Measurements from ENCODE around the gene PTDSS2.

PTDSS2 gene

GRCh38 chr11:494761-495536 is 44.9 kb downstream of the PTDSS2 start:
- Histone ChIP-seq H3K9ac (no peak overlapping the region), H3K4me3 (no peak overlapping the region), H3K9me3 (no peaks in the 10 kb centered on the region), H4K20me1 (peaks cover 48% of the 10 kb centered on the region; the same call in 1 of the 2 replicates), H3K4me2 (no peak overlapping the region), H3K27me3 (no peaks in the 10 kb centered on the region), H3K4me1 (no peaks in the 10 kb centered on the region), H3K36me3 (peaks cover 92% of the 10 kb centered on the region), H3K27ac (no peak overlapping the region)
- no peak for TF ChIP-seq Cebpa-rat (IDR thresholded peaks at IDR 0.05)

- Histone ChIP-seq H3K27ac (no peak overlapping the region), H3K36me3 (peaks cover 92% of the 10 kb centered on the region), H3K4me3 (no peak overlapping the region), H3K27me3 (no peaks in the 10 kb centered on the region), H3K9me3 (no peaks in the 10 kb centered on the region), H3K4me2 (no peak overlapping the region), H4K20me1 (peaks cover 54% of the 10 kb centered on the region), H3K9ac (no peak overlapping the region), H3K4me1 (no peaks in the 10 kb centered on the region)
- no peak for TF ChIP-seq Cebpa-rat (IDR thresholded peaks at IDR 0.05)
Measured at GRCh38 chr11:495537-495931, 45.5 kb downstream of the PTDSS2 start.

- Histone ChIP-seq H3K27ac (no peak overlapping the region), H3K9me3 (no peaks in the 10 kb centered on the region), H3K27me3 (no peaks in the 10 kb centered on the region), H3K4me2 (no peak overlapping the region), H3K4me1 (no peaks in the 10 kb centered on the region), H4K20me1 (peaks cover 67% of the 10 kb centered on the region), H3K9ac (no peak overlapping the region), H3K4me3 (no peak overlapping the region), H3K36me3 (peaks cover 97% of the 10 kb centered on the region)
- no peak for TF ChIP-seq Cebpa-rat (IDR thresholded peaks at IDR 0.05)
Measured at GRCh38 chr11:496834-497564, 46.9 kb downstream of the PTDSS2 start.

GRCh38 chr11:497565-498296 is 47.7 kb downstream of the PTDSS2 start:
- Histone ChIP-seq H3K4me2 (no peak overlapping the region), H3K36me3 (peaks cover 99% of the 10 kb centered on the region), H3K27me3 (no peaks in the 10 kb centered on the region), H3K4me3 (no peak overlapping the region), H4K20me1 (peaks cover 67% of the 10 kb centered on the region), H3K9me3 (no peaks in the 10 kb centered on the region), H3K4me1 (no peaks in the 10 kb centered on the region), H3K27ac (no peak overlapping the region), H3K9ac (no peak overlapping the region)
- TF ChIP-seq Cebpa-rat (IDR thresholded peaks at IDR 0.05) = no peak

- no peak overlapping the region for H3K4me3 ChIP-seq
- TF ChIP-seq Cebpa-rat (IDR thresholded peaks at IDR 0.05) = no peak
Measured at GRCh38 chr11:498297-499181, 48.5 kb downstream of the PTDSS2 start.

GRCh38 chr11:499201-500076 is 49.4 kb downstream of the PTDSS2 start:
- Histone ChIP-seq H3K27me3 (peaks cover 14% of the 10 kb centered on the region), H3K9me3 (no peaks in the 10 kb centered on the region), H3K4me3 (no peak overlapping the region), H4K20me1 (peaks cover 78% of the 10 kb centered on the region), H3K27ac (no peak overlapping the region), H3K36me3 (peaks cover 84% of the 10 kb centered on the region), H3K4me2 (no peak overlapping the region), H3K4me1 (peaks cover 7% of the 10 kb centered on the region), H3K9ac (no peak overlapping the region)
- TF ChIP-seq Cebpa-rat (IDR thresholded peaks at IDR 0.05) = no peak

More at GRCh38 chr11:498297-499181, 48.5 kb downstream of the PTDSS2 start:
- Histone ChIP-seq H3K9ac (no peak overlapping the region), H3K4me1 (no peaks in the 10 kb centered on the region), H3K27ac (no peak overlapping the region), H3K36me3 (peaks cover 92% of the 10 kb centered on the region), H4K20me1 (peaks cover 70% of the 10 kb centered on the region), H3K9me3 (no peaks in the 10 kb centered on the region), H3K4me2 (no peak overlapping the region), H3K27me3 (peaks cover 5% of the 10 kb centered on the region)

- peaks cover 67% of the 10 kb centered on the region for H3K36me3 ChIP-seq
Measured at GRCh38 chr11:501001-501682, 51.1 kb downstream of the PTDSS2 start.

GRCh38 chr11:501683-502287 is 51.7 kb downstream of the PTDSS2 start:
- Histone ChIP-seq H3K36me3 (peaks cover 61% of the 10 kb centered on the region), H3K4me3 (no peak overlapping the region), H3K9me3 (no peaks in the 10 kb centered on the region), H3K27me3 (peaks cover 31% of the 10 kb centered on the region), H3K27ac (no peak overlapping the region), H4K20me1 (peaks cover 71% of the 10 kb centered on the region), H3K4me2 (no peak overlapping the region), H3K9ac (0 out of 2 replicates have a peak overlapping the region, but pooled peaks have one; percentile 19), H3K4me1 (peaks cover 25% of the 10 kb centered on the region)
- TF ChIP-seq Cebpa-rat (IDR thresholded peaks at IDR 0.05) = no peak

More at GRCh38 chr11:501001-501682, 51.1 kb downstream of the PTDSS2 start:
- peaks cover 24% of the 10 kb centered on the region for H3K4me1 ChIP-seq
- peaks cover 31% of the 10 kb centered on the region for H3K27me3 ChIP-seq
- no peak overlapping the region for H3K9ac ChIP-seq
- TF ChIP-seq Cebpa-rat (IDR thresholded peaks at IDR 0.05) = no peak
- H3K4me3 ChIP-seq = no peak overlapping the region
- no peaks in the 10 kb centered on the region for H3K9me3 ChIP-seq
- no peak overlapping the region for H3K4me2 ChIP-seq
- peaks cover 78% of the 10 kb centered on the region for H4K20me1 ChIP-seq
- no peak overlapping the region for H3K27ac ChIP-seq

Data from BLaER1 (cell line).